ENCODE data around the gene RABEP1.

- TF ChIP-seq GATA2 (IDR thresholded peaks at IDR 0.05; ENCODE audit: low read depth, low read length) (no peak), GATA3 (IDR thresholded peaks at IDR 0.05; ENCODE audit: low read depth, low read length) (no peak)
These were observed 43.8 kb upstream of the RABEP1 start for GRCh38 chr17:5238333-5238732.
